GM19023 (cell line): ENCODE measurements around the gene ANKHD1.
"Not testable (repeated sequence)": the region's sequence is repeated elsewhere in the genome, so short reads cannot be mapped to it uniquely, and the experiment has no call there.

Experiments
- ATAC-seq: cut with Tn5 transposase; IDR thresholded peaks from one replicate; pipeline ENCODE4 v1.9.1; 2021; ENCODE audit warnings: mild to moderate bottlenecking, moderate library complexity; ENCODE audit not compliant: unreplicated experiment

Gene ANKHD1

GRCh38 chr5:140418862-140419520, 17.4 kb downstream of the ANKHD1 start:
- ATAC-seq = no peak

GRCh38 chr5:140420226-140420570, 18.6 kb downstream of the ANKHD1 start:
- ATAC-seq = no peak

- ATAC-seq = no peak
Measured at GRCh38 chr5:140420665-140421361, 19.2 kb downstream of the ANKHD1 start.

- ATAC-seq = not testable (repeated sequence)
Measured at GRCh38 chr5:140421375-140421774, 19.7 kb downstream of the ANKHD1 start.

DNA sequence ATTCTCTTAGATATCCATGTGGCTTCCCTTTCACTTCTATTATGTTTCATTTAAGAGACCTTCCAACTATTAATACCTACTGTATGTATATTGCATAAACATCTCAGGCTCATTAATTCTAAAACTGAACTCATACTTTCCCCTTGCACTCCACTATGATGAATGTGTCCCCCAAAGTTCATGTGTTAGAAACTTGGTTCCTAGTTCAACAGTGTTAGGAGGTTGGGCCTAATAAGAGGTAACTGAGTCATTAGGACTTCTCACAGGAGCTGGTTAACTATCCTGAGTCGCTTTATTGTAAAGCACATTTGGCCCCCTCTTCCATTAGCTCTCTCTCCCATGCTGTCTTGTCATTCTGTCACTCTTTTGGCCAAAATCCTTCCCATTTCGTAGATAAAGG, 22.0 kb downstream of the ANKHD1 start:
- ATAC-seq = no peak

- ATAC-seq = no peak
Measured at GRCh38 chr5:140424135-140424534, 22.5 kb downstream of the ANKHD1 start.

DNA sequence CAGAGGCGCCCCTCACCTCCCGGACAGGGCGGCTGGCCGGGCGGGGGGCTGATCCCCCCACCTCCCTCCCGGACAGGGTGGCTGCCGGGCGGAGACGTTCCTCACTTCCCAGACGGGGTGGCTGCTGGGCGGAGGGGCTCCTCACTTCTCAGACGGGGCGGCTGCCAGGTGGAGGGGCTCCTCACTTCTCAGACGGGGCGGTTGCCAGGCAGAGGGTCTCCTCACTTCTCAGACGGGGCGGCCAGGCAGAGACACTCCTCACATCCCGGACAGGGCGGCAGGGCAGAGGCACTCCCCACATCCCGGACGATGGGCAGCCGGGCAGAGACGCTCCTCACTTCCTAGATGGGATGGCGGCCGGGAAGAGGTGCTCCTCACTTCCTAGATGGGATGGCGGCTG, 26.1 kb downstream of the ANKHD1 start:
- not testable (repeated sequence) for ATAC-seq

- ATAC-seq = no peak
Measured at GRCh38 chr5:140429724-140430123, 28.1 kb downstream of the ANKHD1 start.

DNA sequence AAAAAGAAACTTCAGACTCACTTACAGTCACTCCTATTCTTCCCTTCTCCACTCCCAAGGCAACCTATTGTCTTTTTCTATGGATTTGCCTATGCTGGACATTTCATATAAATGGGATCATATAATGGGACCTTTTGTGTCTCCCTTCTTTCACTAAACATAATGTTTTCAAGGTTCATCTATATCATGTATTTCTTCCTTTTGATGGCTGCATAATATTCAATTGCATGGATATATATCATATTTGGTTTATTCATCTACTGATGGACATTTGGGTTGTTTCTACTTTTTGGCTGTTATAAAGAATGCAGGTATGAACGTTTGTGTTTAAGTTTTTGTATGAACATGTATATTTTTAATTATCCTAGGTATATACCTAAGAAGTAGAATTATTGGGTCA, 30.6 kb downstream of the ANKHD1 start:
- ATAC-seq = no peak

DNA sequence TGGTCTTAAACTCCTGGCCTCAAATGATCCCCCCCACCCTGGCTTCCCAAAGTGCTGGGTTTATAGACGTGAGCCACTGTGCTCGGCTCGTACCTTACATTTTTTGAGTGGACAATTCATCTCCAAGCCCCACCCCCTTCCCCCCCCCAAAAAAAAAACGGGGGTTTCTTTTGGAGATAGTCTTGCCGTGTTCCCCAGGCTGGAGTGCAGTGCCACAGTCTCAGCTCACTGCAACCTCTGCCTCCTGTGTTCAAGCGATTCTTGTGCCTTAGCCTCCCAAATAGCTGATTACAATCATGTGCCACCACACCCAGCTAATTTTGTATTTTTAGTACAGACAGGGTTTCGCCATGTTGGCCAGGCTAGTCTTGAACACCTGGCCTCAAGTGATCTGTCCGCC, 31.3 kb downstream of the ANKHD1 start:
- no peak for ATAC-seq

- not testable (repeated sequence) for ATAC-seq
Measured at GRCh38 chr5:140457368-140457767, 55.7 kb downstream of the ANKHD1 start.

- no peak for ATAC-seq
Measured at GRCh38 chr5:140466981-140467742, 65.5 kb downstream of the ANKHD1 start.

- ATAC-seq = no peak
Measured at GRCh38 chr5:140468188-140468587, 66.6 kb downstream of the ANKHD1 start.

DNA sequence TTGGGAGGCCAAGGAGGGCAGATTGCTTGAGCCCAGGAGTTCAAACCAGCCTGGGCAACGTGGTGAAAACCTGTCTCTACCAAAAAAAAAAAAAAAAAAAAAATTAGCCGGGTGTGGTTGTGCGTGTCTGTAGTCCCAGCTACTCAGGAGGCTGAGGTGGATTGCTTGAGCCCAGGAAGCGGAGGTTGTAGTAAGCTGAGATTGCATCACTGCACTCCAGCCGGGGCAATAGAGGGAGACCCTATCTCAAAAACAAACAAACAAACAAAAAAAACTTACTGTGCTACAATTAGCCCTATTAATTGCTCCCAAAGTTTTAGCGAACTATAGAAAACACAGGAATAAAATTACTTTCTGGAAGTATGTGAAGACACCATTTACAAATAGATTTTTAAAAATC, 67.6 kb downstream of the ANKHD1 start:
- ATAC-seq = no peak

DNA sequence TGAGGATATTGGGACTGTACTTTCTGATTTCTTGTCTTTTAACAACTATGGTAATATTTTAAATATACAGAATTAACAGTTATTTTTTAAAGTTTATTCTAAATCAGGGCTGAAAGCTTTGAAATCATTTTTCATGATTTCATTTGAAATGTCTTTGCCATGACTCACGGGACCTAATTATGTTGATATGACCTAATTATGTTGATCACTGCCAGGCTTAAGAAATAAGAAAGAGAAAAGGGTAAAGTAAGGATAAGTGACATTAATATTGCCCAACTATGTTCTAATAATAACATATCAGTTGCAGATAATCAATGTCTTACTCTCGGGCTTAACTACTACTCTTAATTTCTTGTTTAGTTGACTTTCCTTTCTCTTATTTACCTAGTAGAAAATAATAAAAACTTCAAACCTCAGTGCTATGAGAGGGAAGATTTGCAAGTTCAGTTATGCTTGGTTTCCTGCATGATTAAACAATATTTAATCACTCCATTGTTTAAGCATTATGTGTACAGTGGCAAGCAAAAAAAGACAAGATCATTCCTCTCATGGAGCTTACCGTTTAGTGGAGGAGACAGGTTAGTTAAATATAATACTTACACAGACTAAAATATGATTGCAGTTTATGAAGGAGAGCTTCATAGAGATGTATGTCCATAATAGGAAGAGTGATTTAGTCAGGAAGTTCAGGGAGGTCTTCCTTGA, 78.8 kb downstream of the ANKHD1 start:
- no peak for ATAC-seq

DNA sequence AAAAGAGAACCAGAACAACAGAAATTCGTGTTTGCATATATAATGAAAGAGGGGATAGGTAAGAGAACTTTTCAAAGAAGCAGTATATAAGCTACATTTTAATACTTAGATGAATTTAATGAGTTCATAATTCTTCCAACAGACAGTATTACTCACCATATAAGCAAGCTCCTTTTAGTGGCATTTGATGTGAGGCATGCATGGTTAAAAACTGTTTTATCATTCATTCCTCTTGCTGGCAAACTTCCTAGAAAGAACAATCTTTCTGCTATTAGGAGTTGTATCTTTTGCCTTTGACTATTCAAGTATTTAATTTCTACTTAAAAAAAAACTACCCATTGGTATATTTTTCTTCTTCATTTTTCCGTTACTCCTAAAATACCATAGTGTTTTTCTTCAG, 80.1 kb downstream of the ANKHD1 start:
- no peak for ATAC-seq

- no peak for ATAC-seq
Measured at GRCh38 chr5:140483055-140483454, 81.4 kb downstream of the ANKHD1 start.

- ATAC-seq = not testable (repeated sequence)
Measured at GRCh38 chr5:140488141-140488540, 86.5 kb downstream of the ANKHD1 start.

- no peak for ATAC-seq
Measured at GRCh38 chr5:140488914-140489313, 87.3 kb downstream of the ANKHD1 start.

DNA sequence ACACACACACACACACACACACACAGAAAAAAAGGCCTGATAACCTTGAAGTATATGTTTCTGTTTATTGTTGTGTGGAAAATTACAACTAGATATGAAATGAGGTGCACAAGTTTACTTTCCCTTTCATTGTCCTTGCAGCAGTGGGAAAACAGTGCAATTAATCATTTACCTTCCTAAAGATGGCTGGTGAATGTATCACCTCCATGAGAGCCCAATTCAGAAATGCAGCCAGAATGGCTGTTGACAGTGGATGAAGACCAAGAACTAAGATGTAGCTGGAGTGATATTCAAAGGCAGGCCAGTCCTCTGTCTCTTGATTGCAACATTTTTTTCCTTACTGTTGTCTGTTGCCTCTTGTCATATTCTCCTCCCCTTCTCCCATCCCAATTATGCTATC, 96.3 kb downstream of the ANKHD1 start:
- ATAC-seq = no peak

- ATAC-seq = no peak
Measured at GRCh38 chr5:140498591-140498990, 97.0 kb downstream of the ANKHD1 start.
